Middle frontal gyrus (tissue), 1 donor: ENCODE results near the gene PPP1R7.

Source experiments
- DNase-seq: peaks from one replicate; pipeline ENCODE4 v3.0.0-alpha.2; 2015; ENCODE audit warnings: low spot score; ENCODE audit errors: extremely low spot score

PPP1R7 gene

DNA sequence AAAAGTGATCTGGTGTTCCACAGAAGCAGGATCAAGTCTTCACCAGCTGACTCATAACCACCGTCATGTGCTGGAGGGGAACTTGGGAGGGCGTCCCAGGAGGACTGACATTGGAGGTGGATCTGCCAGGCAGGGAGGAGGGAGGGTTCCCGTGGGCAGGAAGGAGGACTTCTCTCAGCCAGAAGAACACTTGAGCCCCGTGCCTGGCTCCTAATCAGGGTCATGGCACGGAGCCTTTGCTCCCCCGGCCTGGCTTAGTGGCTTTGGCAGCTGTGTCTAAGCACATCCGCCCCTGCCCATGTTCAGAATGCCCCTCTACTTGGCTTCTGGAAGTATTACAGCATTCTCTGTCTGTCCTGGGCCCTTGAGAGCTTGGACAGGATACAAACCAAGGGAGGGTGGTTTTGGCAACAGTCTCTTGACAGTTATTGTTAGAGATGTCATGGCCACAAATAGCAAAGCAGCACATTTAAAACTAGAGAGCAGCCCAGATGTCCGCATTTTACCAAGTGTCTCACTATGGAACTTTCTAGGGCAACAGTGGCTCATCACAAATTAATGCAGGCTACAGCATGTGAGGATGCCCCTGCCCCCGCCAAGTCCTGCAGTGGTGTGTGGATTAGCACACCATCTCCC lies 11.5 kb downstream of the PPP1R7 start:
- DNase-seq = peak; percentile 38

DNA sequence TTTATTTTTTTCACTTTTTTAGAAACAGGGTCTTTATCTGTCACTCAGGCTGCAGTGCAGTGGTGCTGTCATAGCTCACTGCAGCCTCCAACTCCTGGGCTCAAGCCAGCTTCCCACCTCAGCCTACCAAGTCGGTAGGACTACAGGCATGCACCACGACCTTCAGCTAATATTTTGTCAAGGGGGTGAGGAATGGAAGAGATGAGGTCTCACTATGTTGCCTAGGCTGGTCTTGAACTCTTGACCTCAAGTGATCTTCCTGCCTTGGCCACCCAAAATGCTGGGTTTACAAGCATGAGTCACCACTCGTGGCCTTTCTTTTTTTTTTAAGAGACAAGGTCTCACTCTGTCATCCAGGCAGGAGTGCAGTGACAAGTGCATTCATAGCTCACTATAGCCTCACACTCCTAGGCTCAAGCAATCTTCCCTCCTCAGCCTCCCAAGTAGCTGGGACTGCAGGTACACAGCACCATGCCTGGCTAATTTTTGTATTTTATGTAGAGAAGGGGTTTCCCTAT lies 13.4 kb downstream of the PPP1R7 start:
- no peak for DNase-seq

DNA sequence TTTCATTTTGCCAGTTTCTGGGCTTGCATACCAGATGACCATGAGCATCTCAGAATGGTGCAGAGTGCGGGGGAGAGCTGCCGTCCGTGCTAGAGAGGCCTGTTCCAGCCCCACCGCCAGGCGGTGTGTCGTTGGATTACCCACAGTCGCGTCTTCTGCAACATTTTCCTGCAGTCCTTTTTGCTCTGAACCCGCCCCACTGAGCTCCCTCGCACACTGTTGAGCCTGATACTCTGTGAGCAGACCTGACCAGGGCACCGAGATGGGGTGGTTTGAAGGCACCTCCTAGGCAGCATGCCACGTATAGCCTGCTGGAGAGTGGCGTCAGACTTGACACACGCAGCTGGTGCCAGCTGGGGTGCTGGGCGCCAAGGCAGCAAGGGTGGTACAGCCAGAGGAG lies 18.1 kb downstream of the PPP1R7 start:
- no peak for DNase-seq

GRCh38 chr2:241173557-241173956 lies 23.3 kb downstream of the PPP1R7 start:
- DNase-seq = no peak

- DNase-seq = no peak
Measured at GRCh38 chr2:241177526-241178334, 27.5 kb downstream of the PPP1R7 start.

- no peak for DNase-seq
Measured at GRCh38 chr2:241178961-241179360, 28.7 kb downstream of the PPP1R7 start.

GRCh38 chr2:241179899-241180298 lies 29.6 kb downstream of the PPP1R7 start:
- peak; percentile 46 for DNase-seq

DNA sequence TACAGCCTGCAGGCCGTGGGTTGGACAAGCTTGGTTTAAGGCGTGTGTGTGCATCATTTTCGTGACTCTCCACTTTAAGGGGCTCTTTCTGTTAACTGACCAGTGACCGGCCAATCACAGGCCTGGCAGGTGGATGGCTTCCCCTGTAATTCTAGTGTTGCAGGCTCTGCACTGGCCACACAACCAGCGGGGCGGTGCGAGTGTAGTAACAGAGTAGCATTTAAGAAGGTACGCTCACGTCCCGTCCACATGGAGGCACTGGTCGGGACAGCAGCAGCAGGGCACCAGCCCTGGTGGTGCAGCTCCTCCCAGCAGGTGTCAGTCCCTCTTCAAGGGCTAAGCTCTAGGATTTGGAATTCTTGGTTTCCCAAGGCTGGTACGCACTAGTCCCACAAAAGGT lies 30.2 kb downstream of the PPP1R7 start:
- DNase-seq = no peak

DNA sequence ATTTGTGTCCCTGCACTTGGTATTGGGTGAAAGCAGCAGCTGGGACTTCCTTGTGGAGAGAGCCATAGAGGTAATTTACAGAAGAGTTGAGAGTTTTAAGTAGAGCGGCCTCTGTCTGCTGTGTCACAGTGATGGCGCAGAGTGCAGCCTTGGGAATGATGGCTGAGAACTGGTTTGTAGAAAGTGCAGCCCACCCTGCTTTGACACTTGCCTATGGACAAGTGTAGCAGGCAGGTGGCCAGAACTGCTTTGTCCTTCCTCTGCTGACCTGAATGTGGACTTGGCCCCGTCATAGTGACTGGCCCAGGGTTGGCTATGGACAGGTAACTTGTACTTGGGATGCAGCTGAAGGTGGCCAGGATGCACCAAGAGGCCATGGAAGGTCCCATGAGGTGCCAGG lies 31.9 kb downstream of the PPP1R7 start:
- DNase-seq = no peak

GRCh38 chr2:241182531-241183133 lies 32.4 kb downstream of the PPP1R7 start:
- no peak for DNase-seq

- DNase-seq = no peak
Measured at GRCh38 chr2:241183221-241183620, 33.0 kb downstream of the PPP1R7 start.

GRCh38 chr2:241184901-241185300 lies 34.6 kb downstream of the PPP1R7 start:
- DNase-seq = no peak

GRCh38 chr2:241185961-241186360 lies 35.7 kb downstream of the PPP1R7 start:
- DNase-seq = no peak

DNA sequence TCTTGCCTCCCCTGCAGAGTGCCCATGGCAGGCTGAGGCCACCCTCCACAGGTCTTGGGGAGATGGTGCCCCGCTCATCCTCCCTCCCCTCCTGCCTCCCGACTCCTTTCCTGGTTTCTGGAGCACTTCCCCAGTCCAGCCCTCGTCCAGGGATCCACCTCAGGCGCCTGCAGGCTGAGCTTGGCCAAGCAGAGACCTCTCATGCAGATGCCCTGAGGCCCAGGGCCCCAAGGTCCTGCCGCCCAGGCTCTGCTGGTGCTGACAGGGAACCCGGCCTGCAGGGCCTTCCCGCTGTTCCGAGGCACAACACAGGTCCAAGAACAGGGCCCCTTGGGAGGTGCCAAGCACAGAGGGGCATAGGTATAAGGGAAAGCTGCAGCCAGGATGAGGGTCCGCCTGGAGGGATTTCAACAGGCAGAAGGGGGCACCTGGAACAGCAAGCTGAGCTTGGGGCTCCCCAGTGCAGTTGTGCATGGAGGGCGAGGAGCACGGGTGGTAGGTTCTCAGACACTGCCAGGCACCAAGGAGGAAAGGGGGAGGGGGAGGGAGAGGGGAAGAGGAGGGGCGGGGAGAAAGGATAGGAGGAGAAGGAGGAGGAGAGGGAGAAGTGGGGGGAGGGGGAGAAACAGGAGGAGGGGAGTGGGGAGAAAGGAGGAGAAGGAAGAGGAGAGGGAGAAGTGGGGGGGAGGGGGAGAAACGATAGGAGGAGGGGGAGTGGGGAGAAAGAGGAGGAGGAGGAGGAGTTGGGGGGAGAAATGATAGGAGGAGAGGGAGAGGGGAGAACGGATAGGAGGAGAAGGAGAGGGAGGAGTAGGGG lies 37.0 kb downstream of the PPP1R7 start:
- DNase-seq = no peak

GRCh38 chr2:241187918-241188234 lies 37.6 kb downstream of the PPP1R7 start:
- no peak for DNase-seq

- DNase-seq = no peak
Measured at GRCh38 chr2:241188361-241189092, 38.3 kb downstream of the PPP1R7 start, which contains the start of gene ANO7. TSS of gene ANO7 (plus strand) at chr2:241188677. CDS start at chr2:241190064, 1,387 bp downstream.

DNA sequence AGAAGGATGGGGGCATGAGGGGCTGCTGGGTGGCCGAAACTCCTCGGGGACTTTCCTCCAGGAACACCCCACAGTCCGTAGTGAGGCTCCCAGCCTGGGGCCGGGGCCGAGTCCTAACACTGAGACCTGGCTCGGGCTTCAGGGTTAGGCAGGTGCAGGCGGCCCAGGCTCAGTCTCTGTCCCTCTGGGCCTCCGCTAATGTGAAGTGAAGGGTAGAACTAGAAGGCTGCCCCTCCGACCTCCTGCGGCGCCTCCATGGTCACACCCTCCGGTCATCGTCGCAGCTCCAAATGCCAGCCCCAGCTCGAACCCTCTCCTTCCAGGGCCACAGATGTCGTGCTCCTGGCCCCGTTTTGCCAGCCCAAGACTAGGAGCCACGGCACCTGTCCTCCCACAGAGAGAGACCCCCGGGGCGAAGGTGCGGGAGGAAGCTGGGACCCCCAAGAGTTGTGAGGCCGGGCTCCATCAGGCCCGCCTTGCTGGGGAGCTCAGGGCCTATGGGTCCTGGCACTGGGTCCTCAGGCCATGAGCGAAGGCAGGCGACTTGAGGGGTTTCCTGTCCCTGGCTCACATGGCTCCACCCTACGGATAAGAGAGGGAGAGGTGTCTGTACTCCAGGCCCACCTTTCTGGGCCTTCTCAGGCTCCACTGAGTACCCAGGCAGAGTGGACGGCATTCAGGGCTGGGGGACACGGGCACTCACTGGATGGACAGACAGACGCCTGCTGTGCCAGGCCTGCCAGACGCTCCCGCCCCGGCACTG lies 39.0 kb downstream of the PPP1R7 start:
- DNase-seq = no peak

DNA sequence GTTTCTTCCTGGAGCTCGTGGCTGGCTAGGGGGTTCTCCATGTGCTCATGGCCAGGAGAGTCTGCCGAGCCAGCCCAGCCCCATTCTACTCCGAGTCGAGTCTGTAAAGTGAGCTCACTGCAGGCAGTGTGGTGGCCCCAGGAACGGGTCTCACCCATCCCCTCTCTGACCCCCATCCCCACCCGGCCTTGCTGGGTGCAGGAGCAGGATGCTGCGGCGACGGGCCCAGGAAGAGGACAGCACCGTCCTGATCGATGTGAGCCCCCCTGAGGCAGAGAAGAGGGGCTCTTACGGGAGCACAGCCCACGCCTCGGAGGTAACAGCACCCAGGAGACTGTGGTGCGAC lies 39.6 kb downstream of the PPP1R7 start:
- no peak for DNase-seq

DNA sequence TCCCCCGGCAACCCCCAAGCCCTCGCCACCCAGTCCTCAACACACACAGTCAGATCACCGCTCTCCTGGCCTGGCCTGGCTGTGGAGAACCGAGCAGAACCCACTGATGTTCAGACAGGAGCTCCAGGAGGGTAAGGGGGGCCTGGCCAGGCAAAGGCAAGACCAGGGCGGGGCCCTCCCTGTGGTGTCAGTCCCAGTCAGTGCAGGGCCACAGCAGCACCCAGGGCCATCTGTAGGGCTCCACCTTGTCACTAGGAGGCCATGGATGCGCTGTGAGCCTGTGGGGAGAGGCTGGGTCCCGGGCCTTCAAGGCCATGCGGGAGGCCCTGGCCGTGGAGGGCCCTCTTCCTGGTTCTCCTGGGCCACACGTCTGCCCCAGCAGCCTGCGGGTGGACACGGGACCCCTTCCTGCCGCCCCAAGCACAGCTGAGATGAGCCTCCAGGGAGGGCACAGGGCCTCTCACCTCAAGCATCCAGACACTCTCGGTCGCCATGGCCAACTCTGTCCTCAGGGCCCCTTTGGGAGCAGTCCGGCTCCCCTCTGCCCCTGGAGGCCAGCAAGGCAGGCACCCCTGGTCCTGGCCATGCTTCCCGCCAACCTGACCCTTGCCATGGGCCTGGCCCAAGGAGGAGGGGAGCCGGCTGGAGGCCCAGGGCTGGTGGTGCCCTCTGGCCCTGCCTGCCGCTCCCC lies 40.2 kb downstream of the PPP1R7 start:
- DNase-seq = no peak

GRCh38 chr2:241191081-241191480 lies 40.8 kb downstream of the PPP1R7 start:
- DNase-seq = no peak
